Activated CD4-positive, alpha-beta memory T cell treated with anti-CD3 and anti-CD28 coated beads, Interleukin-2, amount 10 ng/mL, durations not matched to agents 7 days and 5 days (primary cell): Measurements from ENCODE around the gene RMI2. TPM values are rescaled to one million over a fixed set of nuclear protein-coding genes. Genes with fewer than 3 reads are reported as not detected.
A peak's percentile ranks its signal among the peaks of the same experiment; 100 is the strongest.
"Not testable (repeated sequence)": the region's sequence is repeated elsewhere in the genome, so short reads cannot be mapped to it uniquely, and the experiment has no call there.

Experiments
- CTCF ChIA-PET: fragments of 350-600 bp; sonication (Branson Sonifier 250); formaldehyde crosslinking; loops from one replicate; lab custom pipeline; 2021; ENCODE audit warnings: antibody characterized with exemption, inconsistent platforms; lab: Charles Lee
- POLR2A ChIA-PET: fragments of 350-600 bp; sonication (Branson Sonifier 250); formaldehyde crosslinking; loops from one replicate; lab custom pipeline; 2021; ENCODE audit warnings: antibody characterized with exemption; lab: Charles Lee
- DNase-seq: peaks from one replicate; pipeline ENCODE4 v3.0.0-alpha.2; 2020
- H3K27ac Mint-ChIP-seq: one replicate; pipeline ENCODE4 v1.8.0; 2021; ENCODE audit warnings: mild to moderate bottlenecking, mixed read lengths
- H3K27me3 Mint-ChIP-seq: one replicate; pipeline ENCODE4 v1.8.0; 2021; ENCODE audit warnings: mixed read lengths
- H3K36me3 Mint-ChIP-seq: one replicate; pipeline ENCODE4 v1.8.0; 2021; ENCODE audit warnings: low read depth, mixed read lengths
- H3K4me1 Mint-ChIP-seq: one replicate; pipeline ENCODE4 v1.8.0; 2021; ENCODE audit warnings: mixed read lengths
- H3K4me3 Mint-ChIP-seq: one replicate; pipeline ENCODE4 v1.8.0; 2021; ENCODE audit warnings: mild to moderate bottlenecking, mixed read lengths
- H3K9me3 Mint-ChIP-seq: one replicate; pipeline ENCODE4 v1.8.0; 2021; ENCODE audit warnings: mixed read lengths
- total RNA-seq, 2 experiments: library from RNA; stranded (reverse); gene quantifications; one replicate each; pipeline ENCODE4 v1.2.3, GENCODE V29; 2021

The RMI2 gene
- total RNA-seq, 2 experiments from 2014 or later: 45.9 to 46.6 TPM

GRCh38 chr16:11370084-11370931, 25.0 kb downstream of the RMI2 start:
- Mint-ChIP-seq H3K36me3 (no peaks in the 10 kb centered on the region), H3K4me3 (no peak overlapping the region), H3K27me3 (peaks cover 9% of the 10 kb centered on the region), H3K4me1 (peaks cover 8% of the 10 kb centered on the region), H3K27ac (peak overlapping the region; percentile 9), H3K9me3 (no peaks in the 10 kb centered on the region)
- POLR2A ChIA-PET: interaction anchor here (2.7 to 3.3 kb wide), 2 partner anchors 115 to 406 kb away, joined by 9 to 21 read pairs; partner anchors contain the start of gene SOCS1
- CTCF ChIA-PET: interaction anchor here (0.6 to 2.3 kb wide), 15 partner anchors 9 to 577 kb away, joined by 3 to 10 read pairs (median 4); no protein-coding TSS in a partner anchor
- no peak for DNase-seq

GRCh38 chr16:11370932-11371279, 25.6 kb downstream of the RMI2 start:
- H3K27me3 Mint-ChIP-seq, DNase-seq, H3K9me3 Mint-ChIP-seq, H3K4me3 Mint-ChIP-seq, H3K36me3 Mint-ChIP-seq, H3K27ac Mint-ChIP-seq, H3K4me1 Mint-ChIP-seq: not testable (repeated sequence)
- POLR2A ChIA-PET: interaction anchor here (2.7 to 3.3 kb wide), 2 partner anchors 116 to 406 kb away, joined by 9 to 21 read pairs; partner anchors contain the start of gene SOCS1
- CTCF ChIA-PET: interaction anchor here (0.6 to 2.3 kb wide), 13 partner anchors 9 to 576 kb away, joined by 3 to 10 read pairs (median 4); no protein-coding TSS in a partner anchor

DNA sequence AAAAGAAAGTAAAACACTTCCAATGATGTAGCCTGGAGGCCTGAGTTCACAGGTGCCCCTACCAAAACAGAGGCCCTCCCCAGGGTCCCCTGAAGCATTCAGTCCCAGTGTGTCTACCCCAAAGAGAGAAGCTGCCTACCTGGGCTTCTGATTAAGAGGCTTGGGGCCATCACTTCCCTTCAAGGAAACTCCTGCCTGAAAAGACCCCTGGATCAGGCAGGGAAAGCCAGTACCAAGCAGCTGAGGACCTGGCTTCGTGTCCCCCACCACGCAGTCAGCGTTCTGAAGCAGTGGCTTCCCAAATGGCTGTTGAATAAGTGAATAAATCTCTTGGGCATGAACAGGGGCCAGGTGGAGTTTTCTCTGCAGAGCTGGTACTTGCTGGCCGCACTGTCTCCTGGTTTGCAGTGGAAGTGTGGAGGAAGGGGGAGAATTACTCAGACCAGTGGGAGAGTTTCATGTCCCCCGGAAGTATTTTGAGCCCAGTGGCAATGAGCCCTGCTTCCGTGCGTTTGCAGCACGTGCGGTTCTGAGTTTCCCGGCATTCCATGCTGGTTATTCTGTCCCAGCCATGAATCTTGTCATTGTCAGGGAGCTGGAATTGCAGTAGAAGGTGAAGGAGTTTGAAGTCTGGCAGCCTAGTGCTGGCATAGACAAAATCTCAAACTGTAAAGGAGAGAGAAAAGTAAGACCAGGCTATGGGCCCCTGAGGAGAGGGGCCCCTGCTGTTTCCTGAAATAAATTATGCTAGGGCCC, 27.0 kb downstream of the RMI2 start:
- Mint-ChIP-seq H3K27me3 (peaks cover 6% of the 10 kb centered on the region), H3K4me3 (no peak overlapping the region), H3K4me1 (peaks cover 8% of the 10 kb centered on the region), H3K9me3 (no peaks in the 10 kb centered on the region), H3K27ac (no peak overlapping the region), H3K36me3 (peaks cover 1% of the 10 kb centered on the region)
- DNase-seq: no peak
- CTCF ChIA-PET: interaction anchor here (0.6 to 2.3 kb wide), 36 partner anchors 7 to 432 kb away, joined by 3 to 19 read pairs (median 4); partner anchors contain the start of gene SOCS1
- POLR2A ChIA-PET: interaction anchor here (1.8 to 3.3 kb wide), 3 partner anchors 114 to 408 kb away, joined by 4 to 21 read pairs (median 9); partner anchors contain the start of gene SOCS1

DNA sequence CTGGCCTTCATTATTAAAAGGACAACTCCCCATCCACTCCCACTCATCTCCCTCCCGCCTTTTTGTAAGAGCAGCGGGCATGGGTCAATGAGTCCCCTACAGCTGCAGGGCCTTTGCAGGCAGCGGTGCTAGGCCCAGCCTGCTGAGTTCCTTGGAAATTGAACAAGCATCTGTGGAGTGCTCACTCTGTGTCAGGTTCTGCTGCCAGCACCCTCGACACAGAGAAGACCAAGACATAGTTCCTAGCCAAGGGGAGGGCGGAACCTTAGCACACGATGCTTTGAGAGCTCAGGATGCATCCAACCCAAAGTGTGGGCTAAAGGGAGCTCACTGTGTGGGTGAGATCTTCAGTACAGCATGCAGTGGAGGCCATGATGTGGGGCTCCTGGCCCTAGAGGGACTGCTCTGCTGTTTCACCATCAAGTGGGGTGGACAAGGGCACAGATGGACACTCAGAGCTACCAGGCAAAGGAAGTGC, 27.6 kb downstream of the RMI2 start:
- DNase-seq: no peak
- peaks cover 8% of the 10 kb centered on the region for H3K4me1 Mint-ChIP-seq
- H3K9me3 Mint-ChIP-seq: no peaks in the 10 kb centered on the region
- ChIA-PET CTCF (interaction anchor here (0.8 to 2.1 kb wide), 10 partner anchors 10 to 410 kb away, joined by 3 to 19 read pairs (median 6); no protein-coding TSS in a partner anchor), POLR2A (interaction anchor here (1.8 to 3.3 kb wide), 3 partner anchors 115 to 408 kb away, joined by 4 to 21 read pairs (median 9); partner anchors contain the start of gene SOCS1)
- peaks cover 2% of the 10 kb centered on the region for H3K27me3 Mint-ChIP-seq
- peaks cover 2% of the 10 kb centered on the region for H3K36me3 Mint-ChIP-seq
- H3K4me3 Mint-ChIP-seq: no peak overlapping the region
- no peak overlapping the region for H3K27ac Mint-ChIP-seq

DNA sequence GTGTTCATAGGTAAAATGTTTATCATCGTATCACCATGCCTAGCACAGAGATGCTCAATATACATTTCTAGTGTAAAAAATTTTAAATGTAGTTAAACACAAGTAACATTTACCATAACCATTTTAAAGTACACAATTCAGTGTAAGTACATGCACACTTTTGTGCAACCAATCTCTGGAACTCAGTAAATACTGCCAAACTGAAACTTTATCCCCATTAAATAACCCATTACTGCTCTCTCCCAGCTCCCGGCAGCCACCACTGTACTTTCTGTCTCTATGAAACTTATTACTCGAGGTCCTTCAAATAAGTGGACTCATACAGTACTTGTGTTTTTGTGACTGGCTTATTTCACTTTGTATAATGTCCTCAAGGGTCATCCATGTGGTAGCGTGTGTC, 29.0 kb downstream of the RMI2 start:
- H3K4me3 Mint-ChIP-seq: no peak overlapping the region
- H3K27me3 Mint-ChIP-seq: peaks cover under 1% of the 10 kb centered on the region
- peaks cover 4% of the 10 kb centered on the region for H3K9me3 Mint-ChIP-seq
- DNase-seq: no peak
- peaks cover 14% of the 10 kb centered on the region for H3K4me1 Mint-ChIP-seq
- ChIA-PET CTCF (interaction anchor here (0.6 to 1.7 kb wide), 2 partner anchors 22 to 116 kb away, joined by 3 to 7 read pairs; no protein-coding TSS in a partner anchor), POLR2A (no interaction called here)
- H3K27ac Mint-ChIP-seq: no peak overlapping the region
- peaks cover 8% of the 10 kb centered on the region for H3K36me3 Mint-ChIP-seq

DNA sequence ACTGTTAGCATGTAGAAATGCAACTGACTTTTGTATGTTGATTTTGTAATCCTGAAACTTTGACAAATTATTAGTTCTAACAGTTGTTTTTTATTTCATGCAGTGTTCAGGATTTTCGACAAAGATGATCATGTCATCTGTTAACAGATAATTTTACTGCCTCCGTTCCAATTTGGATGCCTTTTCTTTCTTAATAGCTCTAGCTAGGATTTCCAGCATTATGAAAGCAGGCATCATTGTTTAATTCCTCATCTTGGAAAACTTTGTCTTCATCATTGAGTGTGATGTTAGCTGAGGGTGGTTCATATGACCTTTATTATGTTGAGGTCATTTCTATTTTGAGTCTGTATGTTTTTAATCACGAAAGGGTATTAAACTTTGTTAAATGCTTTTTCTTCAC, 31.9 kb downstream of the RMI2 start:
- CTCF ChIA-PET: no interaction called here
- no peak overlapping the region for H3K27ac Mint-ChIP-seq

GRCh38 chr16:11378951-11379350, 33.7 kb downstream of the RMI2 start:
- Mint-ChIP-seq H3K36me3 (peaks cover 10% of the 10 kb centered on the region), H3K4me3 (peak overlapping the region; percentile 58), H3K27ac (peak overlapping the region; percentile 70), H3K4me1 (peaks cover 21% of the 10 kb centered on the region)
- H3K27me3 Mint-ChIP-seq, DNase-seq, H3K9me3 Mint-ChIP-seq: not testable (repeated sequence)
- ChIA-PET CTCF (interaction anchor here (0.8 to 1.8 kb wide), 9 partner anchors 7 to 419 kb away, joined by 3 to 10 read pairs (median 4); partner anchors contain the start of genes SOCS1 and ZC3H7A), POLR2A (interaction anchor here (0.6 to 2.0 kb wide), 3 partner anchors 20 to 415 kb away, joined by 3 to 5 read pairs (median 3); no protein-coding TSS in a partner anchor)

More for the DNA sequence above, 31.9 kb downstream of the RMI2 start:
- POLR2A ChIA-PET: no interaction called here
- H3K9me3 Mint-ChIP-seq: peaks cover 4% of the 10 kb centered on the region
- H3K4me1 Mint-ChIP-seq: peaks cover 21% of the 10 kb centered on the region
- DNase-seq: no peak
- no peaks in the 10 kb centered on the region for H3K27me3 Mint-ChIP-seq
- no peak overlapping the region for H3K4me3 Mint-ChIP-seq
- peaks cover 10% of the 10 kb centered on the region for H3K36me3 Mint-ChIP-seq

DNA sequence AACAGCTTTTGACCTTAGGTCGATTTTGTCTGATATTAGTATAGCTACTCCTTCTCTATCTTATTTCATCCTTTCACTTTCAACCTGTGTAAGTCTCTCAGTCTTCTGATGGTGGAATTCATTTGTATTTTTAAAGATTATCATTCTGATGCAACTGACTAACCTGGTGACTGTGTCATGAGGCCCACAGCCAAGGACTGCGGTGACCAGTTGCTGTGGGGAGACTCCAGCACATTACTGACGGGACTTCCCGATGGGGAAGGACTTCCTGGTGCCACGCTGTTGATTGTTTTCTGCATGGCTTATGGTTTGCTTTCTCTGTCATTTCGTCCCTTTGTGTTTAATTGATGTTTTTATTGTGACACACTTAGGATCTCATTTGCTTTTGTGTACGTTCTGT, 34.2 kb downstream of the RMI2 start:
- peaks cover 10% of the 10 kb centered on the region for H3K36me3 Mint-ChIP-seq
- peak overlapping the region; percentile 70 for H3K27ac Mint-ChIP-seq
- H3K4me3 Mint-ChIP-seq: peak overlapping the region; percentile 58
- ChIA-PET CTCF (interaction anchor here (0.8 to 1.8 kb wide), 11 partner anchors 8 to 418 kb away, joined by 3 to 10 read pairs (median 4); partner anchors contain the start of genes SOCS1 and ZC3H7A), POLR2A (interaction anchor here (0.6 to 2.0 kb wide), 3 partner anchors 21 to 415 kb away, joined by 3 to 5 read pairs (median 3); no protein-coding TSS in a partner anchor)
- peaks cover 21% of the 10 kb centered on the region for H3K4me1 Mint-ChIP-seq
- peak; percentile 57 for DNase-seq
- H3K9me3 Mint-ChIP-seq: peaks cover 4% of the 10 kb centered on the region
- H3K27me3 Mint-ChIP-seq: no peaks in the 10 kb centered on the region

DNA sequence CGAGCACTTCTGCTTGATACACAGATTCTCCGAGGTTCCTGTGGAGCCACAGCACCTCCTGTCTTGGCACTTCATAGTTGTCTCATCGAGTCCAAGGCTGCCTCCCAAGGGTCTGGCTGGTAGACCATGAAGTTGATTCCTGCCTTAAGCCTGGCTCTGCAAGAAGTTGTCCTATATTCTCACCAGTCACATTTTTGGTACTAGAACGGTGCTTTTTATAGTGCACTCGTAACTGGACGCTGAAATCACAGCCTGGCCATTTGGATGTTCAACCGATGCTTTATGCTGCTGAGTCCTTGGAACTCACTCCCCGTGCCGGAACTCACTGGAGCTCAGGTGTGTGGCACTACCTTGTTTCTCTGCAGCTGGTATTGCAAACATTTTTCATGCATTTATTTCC, 35.6 kb downstream of the RMI2 start:
- Mint-ChIP-seq H3K36me3 (peaks cover 10% of the 10 kb centered on the region), H3K4me3 (no peak overlapping the region), H3K9me3 (peaks cover 4% of the 10 kb centered on the region), H3K27ac (no peak overlapping the region), H3K4me1 (peaks cover 21% of the 10 kb centered on the region), H3K27me3 (no peaks in the 10 kb centered on the region)
- ChIA-PET POLR2A (interaction anchor here (0.6 kb wide), 1 partner anchor 577 kb away, joined by 3 read pairs; no protein-coding TSS in a partner anchor), CTCF (interaction anchor here (1.5 to 1.8 kb wide), 2 partner anchors 9 to 151 kb away, joined by 4 to 6 read pairs; no protein-coding TSS in a partner anchor)
- no peak for DNase-seq

GRCh38 chr16:11383481-11384183, 38.4 kb downstream of the RMI2 start:
- peaks cover 7% of the 10 kb centered on the region for H3K36me3 Mint-ChIP-seq
- H3K4me1 Mint-ChIP-seq: peaks cover 27% of the 10 kb centered on the region
- POLR2A ChIA-PET: no interaction called here
- H3K9me3 Mint-ChIP-seq: peaks cover 1% of the 10 kb centered on the region
- CTCF ChIA-PET: interaction anchor here (1.0 to 2.5 kb wide), 4 partner anchors 12 to 13 kb away, joined by 6 to 9 read pairs (median 7); no protein-coding TSS in a partner anchor
- DNase-seq: no peak
- H3K4me3 Mint-ChIP-seq: no peak overlapping the region
- no peak overlapping the region for H3K27ac Mint-ChIP-seq
- H3K27me3 Mint-ChIP-seq: peaks cover 2% of the 10 kb centered on the region

- H3K9me3 Mint-ChIP-seq: no peaks in the 10 kb centered on the region
- peaks cover 2% of the 10 kb centered on the region for H3K27me3 Mint-ChIP-seq
- no peak overlapping the region for H3K27ac Mint-ChIP-seq
- peaks cover 2% of the 10 kb centered on the region for H3K36me3 Mint-ChIP-seq
- POLR2A ChIA-PET: no interaction called here
- no peak for DNase-seq
- H3K4me3 Mint-ChIP-seq: no peak overlapping the region
- CTCF ChIA-PET: interaction anchor here (1.0 to 2.5 kb wide), 2 partner anchors 12 kb away, joined by 6 to 7 read pairs; no protein-coding TSS in a partner anchor
- peaks cover 28% of the 10 kb centered on the region for H3K4me1 Mint-ChIP-seq
These were observed 39.1 kb downstream of the RMI2 start for GRCh38 chr16:11384184-11384955.
